Gastrocnemius medialis (tissue), 4 donors: ENCODE data around the gene VCAN. TPM values are rescaled to one million over a fixed set of nuclear protein-coding genes. Genes with fewer than 3 reads are reported as not detected.

Experiments used
- ATAC-seq, 2 donors: fragments of 150-250 bp; one replicate each; pipeline ENCODE4 v1.9.1; 2016
- DNase-seq, 2 donors: peaks; one replicate each; pipeline ENCODE4 v3.0.0-alpha.2; 2019
- H3K27ac ChIP-seq, 4 donors: fragments of 200-600 bp; sonication (generic); 1 replicate in 1 of 4; 2 replicates in 3 of 4; pipeline ENCODE4 v1.5.1; 2016 to 2018; ENCODE audit warnings: mild to moderate bottlenecking in 2 of 4, moderate library complexity in 1 of 4
- H3K27me3 ChIP-seq, 3 donors: fragments of 200-600 bp; sonication (generic) in 2 of 3; 1 replicate in 1 of 3; 2 replicates in 2 of 3; pipeline versions ENCODE4 v1.5.1 to v1.6.0; 2016 to 2019; ENCODE audit warnings: mild to moderate bottlenecking in 1 of 3, moderate library complexity in 1 of 3
- H3K36me3 ChIP-seq, 2 donors: fragments of 200-600 bp; sonication (generic) in 1 of 2; one replicate each; pipeline ENCODE4 v1.5.1; 2017 to 2018
- H3K4me1 ChIP-seq, 2 donors: fragments of 200-600 bp; sonication (generic) in 1 of 2; one replicate each; pipeline ENCODE4 v1.5.1; 2016 to 2017; ENCODE audit warnings: mild to moderate bottlenecking in 2 of 2
- H3K4me3 ChIP-seq, 4 donors: fragments of 200-600 bp; sonication (generic) in 3 of 4; 1 replicate in 1 of 4; 2 replicates in 3 of 4; pipeline ENCODE4 v1.5.1; 2016 to 2019; ENCODE audit warnings: mild to moderate bottlenecking in 2 of 4
- H3K9me3 ChIP-seq, 3 donors: fragments of 200-600 bp; sonication (generic) in 2 of 3; 1 replicate in 1 of 3; 2 replicates in 2 of 3; pipeline ENCODE4 v1.5.1; 2016 to 2019
- POLR2A ChIP-seq, 2 donors: fragments of 450-650 bp; IDR thresholded peaks; one replicate each; pipeline ENCODE4 v1.6.1; 2017; ENCODE audit warnings: antibody characterized with exemption in 2 of 2, mild to moderate bottlenecking in 2 of 2, moderate library complexity in 2 of 2
- in situ Hi-C, 4 donors: fragments of 200-750 bp; cut with MboI; loops; one replicate each; pipeline versions ENCODE4 v1.15.0 to v1.8.0; 2017; ENCODE audit warnings: low sequenced_read_pairs in 4 of 4
- intact Hi-C: fragments of 100-400 bp; cut with DNase I; formaldehyde crosslinking; loops from one replicate; pipeline ENCODE4 v1.15.1; 2023; ENCODE audit warnings: low total_unique reads
- total RNA-seq, 4 donors: library from RNA; depleted of rRNA; stranded (reverse); fragments of >200 nt; gene quantifications; one replicate each; pipeline versions ENCODE4 v1.1.0 to v1.2.3, GENCODE V29; 2016
- TF ChIP-seq, protein P1 (sequence below), 5 experiments: fragments of 450-650 bp in 3 of 5; fragments of 200-600 bp in 2 of 5; sonication (generic) in 2 of 5; IDR thresholded peaks in 4 of 5; conservative IDR thresholded peaks in 1 of 5; 1 replicate in 4 of 5; 2 replicates in 1 of 5; pipeline ENCODE4 v1.5.1; 2016 to 2019; ENCODE audit warnings: antibody characterized with exemption in 5 of 5, mild to moderate bottlenecking in 3 of 5, moderate library complexity in 3 of 5

Gene VCAN
- total RNA-seq, 4 donors from 2014 or later: 5.9 to 29.9 (median 17.4) TPM

DNA sequence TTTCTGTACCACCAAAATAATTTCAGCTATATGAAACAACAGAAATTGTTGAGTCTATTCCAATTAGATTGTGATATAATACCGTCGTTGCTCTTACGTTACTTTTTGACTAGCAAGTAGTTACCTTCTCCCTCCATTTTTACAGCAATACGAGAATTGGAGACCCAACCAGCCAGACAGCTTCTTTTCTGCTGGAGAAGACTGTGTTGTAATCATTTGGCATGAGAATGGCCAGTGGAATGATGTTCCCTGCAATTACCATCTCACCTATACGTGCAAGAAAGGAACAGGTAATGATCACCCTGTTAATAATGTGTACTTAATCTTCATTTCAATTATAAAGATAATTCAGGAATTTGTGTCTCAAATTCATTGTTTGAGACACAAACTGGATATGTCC is 100.7 kb downstream of the VCAN start:
- intact Hi-C loops (no loop called here), in situ Hi-C loops (loop anchor here in 1 of 4 donors (25.0 kb wide), 1 partner anchor 935 kb away; no protein-coding TSS in a partner anchor)
- ATAC-seq: no peak
- no peaks in the 10 kb centered on the region for H3K27me3 ChIP-seq
- no peaks in the 10 kb centered on the region for H3K4me1 ChIP-seq
- no peak overlapping the region for H3K4me3 ChIP-seq
- H3K27ac ChIP-seq: no peak overlapping the region
- no peaks in the 10 kb centered on the region for H3K36me3 ChIP-seq
- no peaks in the 10 kb centered on the region for H3K9me3 ChIP-seq
- no peak for DNase-seq
- TF ChIP-seq POLR2A (IDR thresholded peaks at IDR 0.05): no peak
- TF ChIP-seq, protein P1, sequence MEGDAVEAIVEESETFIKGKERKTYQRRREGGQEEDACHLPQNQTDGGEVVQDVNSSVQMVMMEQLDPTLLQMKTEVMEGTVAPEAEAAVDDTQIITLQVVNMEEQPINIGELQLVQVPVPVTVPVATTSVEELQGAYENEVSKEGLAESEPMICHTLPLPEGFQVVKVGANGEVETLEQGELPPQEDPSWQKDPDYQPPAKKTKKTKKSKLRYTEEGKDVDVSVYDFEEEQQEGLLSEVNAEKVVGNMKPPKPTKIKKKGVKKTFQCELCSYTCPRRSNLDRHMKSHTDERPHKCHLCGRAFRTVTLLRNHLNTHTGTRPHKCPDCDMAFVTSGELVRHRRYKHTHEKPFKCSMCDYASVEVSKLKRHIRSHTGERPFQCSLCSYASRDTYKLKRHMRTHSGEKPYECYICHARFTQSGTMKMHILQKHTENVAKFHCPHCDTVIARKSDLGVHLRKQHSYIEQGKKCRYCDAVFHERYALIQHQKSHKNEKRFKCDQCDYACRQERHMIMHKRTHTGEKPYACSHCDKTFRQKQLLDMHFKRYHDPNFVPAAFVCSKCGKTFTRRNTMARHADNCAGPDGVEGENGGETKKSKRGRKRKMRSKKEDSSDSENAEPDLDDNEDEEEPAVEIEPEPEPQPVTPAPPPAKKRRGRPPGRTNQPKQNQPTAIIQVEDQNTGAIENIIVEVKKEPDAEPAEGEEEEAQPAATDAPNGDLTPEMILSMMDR (IDR thresholded peaks at IDR 0.05 in 4 of 5, conservative IDR thresholded peaks at IDR 0.05 in 1 of 5): no peak

DNA sequence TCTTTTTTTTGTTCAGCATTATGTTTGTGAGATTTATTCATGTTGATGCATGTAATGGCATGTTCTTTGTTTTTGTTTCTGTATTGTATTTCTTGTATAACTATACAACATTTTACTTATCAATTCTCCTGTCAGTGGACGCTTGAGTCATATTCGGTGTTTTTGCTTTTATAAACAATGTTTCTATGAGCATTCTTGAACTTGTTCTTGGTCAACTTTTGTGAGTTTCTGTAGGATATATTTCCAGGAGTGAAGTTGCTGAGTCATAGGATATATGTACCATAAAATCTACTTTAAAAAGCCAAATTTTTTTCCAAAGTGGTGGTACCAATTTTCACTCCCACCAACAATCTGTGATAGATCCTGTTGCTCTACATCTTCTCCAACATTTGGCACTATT is 104.8 kb downstream of the VCAN start:
- TF ChIP-seq POLR2A (IDR thresholded peaks at IDR 0.05): no peak
- TF ChIP-seq, protein P1 (IDR thresholded peaks at IDR 0.05 in 4 of 5, conservative IDR thresholded peaks at IDR 0.05 in 1 of 5): no peak
- H3K4me1 ChIP-seq: no peaks in the 10 kb centered on the region
- no peak for ATAC-seq
- no peak overlapping the region for H3K27ac ChIP-seq
- no peaks in the 10 kb centered on the region for H3K9me3 ChIP-seq
- intact Hi-C loops (no loop called here), in situ Hi-C loops (no loop called here)
- DNase-seq: no peak
- no peak overlapping the region for H3K4me3 ChIP-seq
- H3K36me3 ChIP-seq: no peaks in the 10 kb centered on the region
- H3K27me3 ChIP-seq: no peaks in the 10 kb centered on the region

DNA sequence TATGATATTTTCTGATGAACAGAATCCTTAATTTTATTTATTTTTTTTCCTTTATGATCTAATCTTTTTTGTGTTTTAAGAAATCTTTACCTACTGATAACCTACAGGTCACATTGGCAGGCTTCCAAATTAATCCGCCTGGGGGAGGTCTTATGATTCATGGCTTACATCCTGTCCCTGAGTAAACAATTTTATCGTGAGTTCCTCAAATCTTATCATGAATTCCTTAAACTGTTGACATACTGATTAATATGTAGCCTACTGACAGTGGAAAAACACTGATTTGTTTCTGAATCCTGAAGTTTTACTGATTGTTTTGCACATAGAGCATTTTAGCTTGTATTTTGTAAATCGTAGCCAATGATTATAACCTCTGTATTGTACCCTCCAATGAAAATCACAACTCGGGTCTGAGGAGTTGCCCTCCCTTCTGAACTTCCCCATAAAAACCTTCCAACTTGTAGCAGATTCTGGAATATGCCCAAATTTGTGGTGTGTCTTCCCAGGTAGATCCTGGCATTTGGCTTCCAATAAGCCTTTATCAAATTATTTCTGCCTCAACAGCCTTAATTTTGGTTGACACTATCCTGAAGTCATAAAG is 105.6 kb downstream of the VCAN start:
- in situ Hi-C loops (no loop called here), intact Hi-C loops (no loop called here)
- TF ChIP-seq, protein P1 (IDR thresholded peaks at IDR 0.05 in 4 of 5, conservative IDR thresholded peaks at IDR 0.05 in 1 of 5): no peak
- no peak for ATAC-seq
- H3K4me1 ChIP-seq: no peaks in the 10 kb centered on the region
- no peaks in the 10 kb centered on the region for H3K9me3 ChIP-seq
- no peak overlapping the region for H3K27ac ChIP-seq
- no peaks in the 10 kb centered on the region for H3K27me3 ChIP-seq
- DNase-seq: no peak
- H3K4me3 ChIP-seq: no peak overlapping the region
- H3K36me3 ChIP-seq: no peaks in the 10 kb centered on the region

GRCh38 chr5:83583859-83584258 is 112.3 kb downstream of the VCAN start:
- H3K27me3 ChIP-seq: no peaks in the 10 kb centered on the region
- ATAC-seq (no peak), DNase-seq (no peak)
- H3K9me3 ChIP-seq: no peaks in the 10 kb centered on the region
- no peak overlapping the region for H3K4me3 ChIP-seq
- in situ Hi-C loops: no loop called here
- no peaks in the 10 kb centered on the region for H3K36me3 ChIP-seq
- H3K27ac ChIP-seq: no peak overlapping the region
- intact Hi-C loops: no loop called here
- H3K4me1 ChIP-seq: no peaks in the 10 kb centered on the region
- no peak for TF ChIP-seq POLR2A (IDR thresholded peaks at IDR 0.05)

GRCh38 chr5:83586874-83587776 is 115.6 kb downstream of the VCAN start:
- H3K27me3 ChIP-seq: no peaks in the 10 kb centered on the region
- DNase-seq: no peak
- intact Hi-C loops (no loop called here), in situ Hi-C loops (no loop called here)
- ATAC-seq: no peak
- H3K4me3 ChIP-seq: no peak overlapping the region
- TF ChIP-seq, protein P1 (IDR thresholded peaks at IDR 0.05 in 4 of 5, conservative IDR thresholded peaks at IDR 0.05 in 1 of 5): no peak
- no peak for TF ChIP-seq POLR2A (IDR thresholded peaks at IDR 0.05)
- H3K36me3 ChIP-seq: no peaks in the 10 kb centered on the region
- no peaks in the 10 kb centered on the region for H3K9me3 ChIP-seq
- no peaks in the 10 kb centered on the region for H3K4me1 ChIP-seq
- no peak overlapping the region for H3K27ac ChIP-seq
